Adrenal gland (tissue), 5 donors: ENCODE data around the gene MAGI1.

Source experiments
- POLR2A ChIP-seq, 2 donors: fragments of 450-650 bp; IDR thresholded peaks; one replicate each; pipeline ENCODE4 v1.6.1; 2017; ENCODE audit warnings: antibody characterized with exemption in 2 of 2, mild to moderate bottlenecking in 2 of 2, moderate library complexity in 1 of 2
- TF ChIP-seq, protein P1 (sequence below), 6 experiments: fragments of 450-650 bp in 4 of 6; fragments of 200-600 bp in 2 of 6; sonication (generic) in 1 of 6; IDR thresholded peaks; 1 replicate in 5 of 6; 2 replicates in 1 of 6; pipeline versions ENCODE4 v1.5.1 to v1.8.0; 2016 to 2021; ENCODE audit warnings: antibody characterized with exemption in 6 of 6, mild to moderate bottlenecking in 2 of 6, moderate library complexity in 1 of 6
- donor health status: DM: no; HTN: no; CAD: no.

DNA sequence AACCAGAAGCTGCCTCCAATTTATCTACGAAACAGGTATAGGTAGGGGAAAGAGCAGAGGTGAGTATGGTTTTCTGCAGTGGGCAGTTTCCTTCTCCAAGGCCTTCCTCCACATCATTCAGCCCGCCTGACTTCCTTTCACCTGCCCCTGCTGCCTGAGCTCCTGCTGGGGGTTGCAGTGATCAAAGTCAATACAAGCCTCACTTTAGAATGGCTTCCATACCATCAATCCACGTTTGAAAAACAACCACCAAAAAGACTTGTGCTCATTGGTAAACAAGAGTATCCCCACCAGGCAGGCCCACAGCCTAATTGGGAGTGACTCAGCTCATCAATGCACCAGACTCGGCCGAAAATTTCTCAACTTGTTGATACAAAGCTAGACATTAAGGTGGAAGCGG, 159.9 kb downstream of the MAGI1 start:
- TF ChIP-seq, protein P1, sequence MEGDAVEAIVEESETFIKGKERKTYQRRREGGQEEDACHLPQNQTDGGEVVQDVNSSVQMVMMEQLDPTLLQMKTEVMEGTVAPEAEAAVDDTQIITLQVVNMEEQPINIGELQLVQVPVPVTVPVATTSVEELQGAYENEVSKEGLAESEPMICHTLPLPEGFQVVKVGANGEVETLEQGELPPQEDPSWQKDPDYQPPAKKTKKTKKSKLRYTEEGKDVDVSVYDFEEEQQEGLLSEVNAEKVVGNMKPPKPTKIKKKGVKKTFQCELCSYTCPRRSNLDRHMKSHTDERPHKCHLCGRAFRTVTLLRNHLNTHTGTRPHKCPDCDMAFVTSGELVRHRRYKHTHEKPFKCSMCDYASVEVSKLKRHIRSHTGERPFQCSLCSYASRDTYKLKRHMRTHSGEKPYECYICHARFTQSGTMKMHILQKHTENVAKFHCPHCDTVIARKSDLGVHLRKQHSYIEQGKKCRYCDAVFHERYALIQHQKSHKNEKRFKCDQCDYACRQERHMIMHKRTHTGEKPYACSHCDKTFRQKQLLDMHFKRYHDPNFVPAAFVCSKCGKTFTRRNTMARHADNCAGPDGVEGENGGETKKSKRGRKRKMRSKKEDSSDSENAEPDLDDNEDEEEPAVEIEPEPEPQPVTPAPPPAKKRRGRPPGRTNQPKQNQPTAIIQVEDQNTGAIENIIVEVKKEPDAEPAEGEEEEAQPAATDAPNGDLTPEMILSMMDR (IDR thresholded peaks at IDR 0.05): no peak
- no peak for TF ChIP-seq POLR2A (IDR thresholded peaks at IDR 0.05)
